ENCODE measurements around the gene HDAC4.

The HDAC4 gene

DNA sequence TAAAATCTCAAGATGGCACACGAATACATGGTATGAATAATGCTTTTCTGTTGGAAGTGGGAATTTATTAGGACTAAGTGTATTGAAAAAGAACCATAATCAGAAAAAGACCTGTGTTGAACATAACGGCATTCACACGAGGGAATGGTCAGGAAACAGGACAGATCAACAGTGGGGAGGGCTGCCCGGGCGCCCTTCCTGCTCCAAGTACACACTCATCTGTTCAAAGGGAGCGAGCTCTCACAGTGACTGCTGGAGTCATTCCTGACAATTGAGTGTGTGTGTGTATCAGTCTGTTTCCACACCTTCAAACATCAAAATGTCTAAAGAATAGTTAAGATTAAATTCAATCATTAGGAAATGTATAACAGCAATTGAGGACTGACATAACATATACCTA lies 167.2 kb downstream of the HDAC4 start:
- no peak for ATAC-seq (replicated peaks)
- no peak for DNase-seq
- H3K4me1 Mint-ChIP-seq: peaks cover 19 to 21% of the 10 kb centered on the region in 2 donors
- no peaks in the 10 kb centered on the region for H3K9me3 Mint-ChIP-seq
- H3K27me3 Mint-ChIP-seq: no peaks in the 10 kb centered on the region
- H3K4me3 Mint-ChIP-seq: no peak overlapping the region
- no peak overlapping the region for H3K27ac Mint-ChIP-seq
- H3K36me3 Mint-ChIP-seq: peaks cover 4 to 10% of the 10 kb centered on the region in 2 donors

DNA sequence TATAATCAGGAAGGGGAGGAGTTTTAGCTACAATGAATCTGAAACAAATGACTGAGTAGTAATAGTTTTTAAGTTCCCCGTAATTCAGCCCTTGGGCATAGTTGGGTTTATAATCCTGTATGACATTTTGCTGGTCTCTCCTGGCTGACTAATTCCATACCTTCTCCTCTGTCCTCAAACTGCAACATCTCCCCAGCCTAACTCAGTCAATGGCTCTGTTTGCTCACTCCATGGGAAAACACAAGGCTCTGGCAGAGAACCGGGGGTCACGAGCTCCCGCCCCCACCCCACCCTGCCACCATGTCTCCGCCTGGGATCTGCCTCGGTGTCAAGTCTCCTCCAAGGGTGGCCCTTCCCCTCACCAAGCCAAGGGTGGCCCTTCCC lies 168.6 kb downstream of the HDAC4 start:
- peak in 1 of 2 donors; percentile 36 for ATAC-seq (replicated peaks)
- H3K27me3 Mint-ChIP-seq: no peaks in the 10 kb centered on the region
- H3K27ac Mint-ChIP-seq: no peak overlapping the region
- H3K9me3 Mint-ChIP-seq: no peaks in the 10 kb centered on the region
- DNase-seq: no peak
- peaks cover 16 to 23% of the 10 kb centered on the region in 2 donors for H3K4me1 Mint-ChIP-seq
- peaks cover 6 to 21% of the 10 kb centered on the region in 2 donors for H3K36me3 Mint-ChIP-seq
- H3K4me3 Mint-ChIP-seq: no peak overlapping the region

DNA sequence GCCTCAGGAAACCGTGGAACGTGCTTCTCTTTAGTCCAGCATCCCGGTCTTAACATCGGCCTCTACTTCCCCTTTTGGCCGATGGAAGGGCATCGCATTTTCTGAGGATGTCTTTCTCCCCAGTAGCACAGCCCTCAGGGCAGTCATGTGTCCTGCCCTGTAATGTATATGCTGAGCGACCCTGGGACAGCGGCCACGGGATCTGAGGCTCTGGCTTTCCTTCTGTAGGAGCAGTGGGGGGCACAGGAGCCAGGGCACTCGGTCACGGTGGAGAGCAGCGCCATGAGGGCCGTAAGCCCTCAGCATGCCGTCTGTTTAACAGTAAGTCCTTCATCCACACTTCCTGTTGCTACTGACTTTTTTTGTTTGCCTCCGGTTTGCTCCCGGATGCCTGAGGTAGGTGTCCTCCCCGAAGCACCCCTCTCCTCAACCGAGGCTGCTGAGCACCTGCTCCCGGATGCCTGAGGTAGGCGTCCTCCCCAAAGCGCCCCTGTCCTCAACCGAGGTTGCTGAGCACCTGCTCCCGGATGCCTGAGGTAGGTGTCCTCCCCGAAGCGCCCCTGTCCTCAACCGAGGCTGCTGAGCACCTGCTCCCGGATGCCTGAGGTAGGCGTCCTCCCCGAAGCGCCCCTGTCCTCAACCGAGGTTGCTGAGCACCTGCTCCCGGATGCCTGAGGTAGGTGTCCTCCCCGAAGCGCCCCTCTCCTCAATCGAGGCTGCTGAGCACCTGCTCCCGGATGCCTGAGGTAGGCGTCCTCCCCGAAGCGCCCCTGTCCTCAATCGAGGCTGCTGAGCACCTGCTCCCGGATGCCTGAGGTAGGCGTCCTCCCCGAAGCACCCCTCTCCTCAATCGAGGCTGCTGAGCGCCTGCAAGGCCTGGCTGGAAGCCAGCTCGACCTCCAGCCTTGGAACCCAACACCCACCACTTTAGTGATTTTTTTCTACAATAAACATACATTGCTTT lies 169.3 kb downstream of the HDAC4 start:
- Mint-ChIP-seq H3K27me3 (no peaks in the 10 kb centered on the region), H3K4me1 (peaks cover 22 to 23% of the 10 kb centered on the region in 2 donors), H3K4me3 (peak overlapping the region in 1 of 2 donors; percentile 71), H3K9me3 (no peaks in the 10 kb centered on the region), H3K36me3 (peaks cover 6 to 21% of the 10 kb centered on the region in 2 donors), H3K27ac (peak overlapping the region; percentile 67)
- DNase-seq (no peak), ATAC-seq (replicated peaks) (peak in 1 of 2 donors; percentile 38)

DNA sequence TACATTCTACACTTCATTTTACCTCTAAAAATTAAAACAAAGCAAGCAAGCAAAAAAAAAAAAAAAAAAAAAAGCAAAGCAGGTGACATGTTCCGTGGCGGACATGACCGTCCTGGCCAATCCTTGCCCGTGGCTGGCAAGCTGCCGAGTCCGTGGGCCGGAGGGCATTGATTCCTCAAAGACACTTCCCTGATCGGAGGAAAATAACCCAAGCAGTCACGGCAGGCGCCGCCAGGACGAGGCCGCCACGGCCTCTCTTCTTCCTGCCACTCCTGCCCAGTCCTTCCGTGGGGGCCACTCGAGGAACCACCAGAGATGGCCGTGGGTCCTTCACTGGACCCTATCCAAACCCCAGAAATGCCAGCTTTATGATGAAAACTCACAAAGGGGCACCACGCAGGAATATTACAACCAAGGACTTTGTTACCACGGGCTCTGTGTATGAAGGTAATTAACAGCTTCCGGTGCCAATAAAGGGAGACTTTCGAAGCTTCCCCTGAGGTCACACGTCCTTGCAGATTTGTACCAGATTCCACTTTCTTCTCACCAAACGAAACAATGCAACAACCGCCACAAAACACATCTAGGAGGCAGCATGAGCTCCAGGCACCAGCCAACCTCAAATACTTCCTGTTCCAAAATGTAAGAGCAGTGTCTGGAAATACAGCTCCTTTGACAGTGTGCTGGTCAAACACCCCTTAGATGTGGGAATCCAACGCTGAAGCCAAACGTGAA lies 170.3 kb downstream of the HDAC4 start:
- Mint-ChIP-seq H3K36me3 (peaks cover 6 to 21% of the 10 kb centered on the region in 2 donors), H3K27ac (no peak overlapping the region), H3K9me3 (no peaks in the 10 kb centered on the region), H3K4me3 (peak overlapping the region in 1 of 2 donors; percentile 71), H3K4me1 (peaks cover 24 to 30% of the 10 kb centered on the region in 2 donors), H3K27me3 (no peaks in the 10 kb centered on the region)
- ATAC-seq (replicated peaks) (peak in 1 of 2 donors; percentile 50), DNase-seq (no peak)

DNA sequence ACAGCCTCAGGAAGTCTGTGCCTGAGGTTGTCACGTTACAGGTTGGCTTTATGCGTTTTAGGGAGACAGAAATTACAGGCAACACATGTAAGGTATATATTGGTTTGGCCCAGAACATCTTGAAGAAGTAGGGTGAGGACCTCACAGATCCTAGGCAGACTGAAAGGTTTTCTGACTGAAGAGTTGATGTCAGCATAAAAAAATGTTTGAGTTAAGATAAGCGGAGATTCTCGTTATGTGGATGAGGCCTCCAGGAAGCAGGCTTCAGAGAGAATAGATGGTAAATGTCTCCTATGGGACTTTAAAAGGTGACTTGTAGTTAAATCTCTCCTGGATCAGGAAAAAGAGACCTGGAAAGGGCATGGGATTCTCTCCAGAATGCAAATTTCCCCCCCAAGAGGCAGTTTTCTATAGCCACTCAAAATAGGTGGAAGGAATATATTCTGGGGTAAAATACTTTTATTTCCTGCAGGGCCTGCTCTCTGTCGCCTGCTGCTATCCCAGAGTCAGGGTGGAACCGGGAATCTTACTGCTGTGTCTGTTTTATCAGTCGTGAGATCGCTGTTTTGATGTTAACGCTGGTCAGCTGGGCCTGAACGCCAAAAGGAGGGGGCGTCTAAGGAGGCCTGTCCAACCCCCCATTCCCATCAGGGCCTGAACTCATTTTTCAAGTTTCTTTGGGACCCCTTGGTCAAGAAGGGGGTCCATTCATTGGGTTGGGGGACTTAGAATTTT lies 171.1 kb downstream of the HDAC4 start:
- Mint-ChIP-seq H3K27me3 (no peaks in the 10 kb centered on the region), H3K9me3 (no peaks in the 10 kb centered on the region), H3K36me3 (peaks cover 6 to 15% of the 10 kb centered on the region in 2 donors), H3K4me1 (peaks cover 28 to 36% of the 10 kb centered on the region in 2 donors), H3K4me3 (no peak overlapping the region), H3K27ac (no peak overlapping the region)
- ATAC-seq (replicated peaks) (no peak), DNase-seq (no peak)

DNA sequence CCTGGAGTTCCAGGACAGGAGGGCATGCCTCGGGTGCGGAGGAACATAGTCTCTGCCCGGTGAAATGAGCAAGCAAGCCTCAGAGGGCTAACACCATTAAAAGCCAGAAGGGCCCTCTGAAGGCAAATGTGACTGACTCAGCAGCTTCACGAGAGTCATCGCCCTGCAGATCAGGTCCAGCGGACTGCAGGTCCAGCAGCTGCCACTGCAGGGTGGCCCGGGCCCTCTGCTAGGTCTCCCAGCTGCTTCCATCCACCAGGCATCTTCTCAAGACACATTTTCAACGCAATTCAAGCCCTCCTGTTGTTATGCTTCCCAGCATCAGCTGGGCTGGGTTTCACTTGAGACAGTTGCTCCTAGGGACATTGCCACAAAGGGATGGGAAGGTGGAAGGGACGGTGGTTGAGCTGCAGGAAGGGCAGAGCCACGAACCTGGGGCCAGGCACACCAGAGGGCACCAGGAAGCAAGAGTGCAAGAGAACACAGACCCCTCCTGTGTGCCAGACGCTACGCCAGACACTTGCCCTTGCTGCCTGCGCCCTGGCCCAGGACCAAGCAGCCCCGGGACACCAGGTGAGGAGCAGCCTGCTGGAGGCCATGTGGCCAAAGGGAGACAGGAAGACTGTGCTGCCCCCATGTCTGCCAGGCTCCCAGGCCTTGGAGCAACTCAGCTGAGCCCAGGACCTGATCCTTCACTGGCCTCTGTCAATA lies 173.0 kb downstream of the HDAC4 start:
- DNase-seq: no peak
- peaks cover 37 to 55% of the 10 kb centered on the region in 2 donors for H3K4me1 Mint-ChIP-seq
- no peaks in the 10 kb centered on the region for H3K27me3 Mint-ChIP-seq
- no peaks in the 10 kb centered on the region for H3K9me3 Mint-ChIP-seq
- no peak overlapping the region for H3K4me3 Mint-ChIP-seq
- no peak overlapping the region for H3K27ac Mint-ChIP-seq
- H3K36me3 Mint-ChIP-seq: peaks cover 2 to 11% of the 10 kb centered on the region in 2 donors
- ATAC-seq (replicated peaks): no peak

DNA sequence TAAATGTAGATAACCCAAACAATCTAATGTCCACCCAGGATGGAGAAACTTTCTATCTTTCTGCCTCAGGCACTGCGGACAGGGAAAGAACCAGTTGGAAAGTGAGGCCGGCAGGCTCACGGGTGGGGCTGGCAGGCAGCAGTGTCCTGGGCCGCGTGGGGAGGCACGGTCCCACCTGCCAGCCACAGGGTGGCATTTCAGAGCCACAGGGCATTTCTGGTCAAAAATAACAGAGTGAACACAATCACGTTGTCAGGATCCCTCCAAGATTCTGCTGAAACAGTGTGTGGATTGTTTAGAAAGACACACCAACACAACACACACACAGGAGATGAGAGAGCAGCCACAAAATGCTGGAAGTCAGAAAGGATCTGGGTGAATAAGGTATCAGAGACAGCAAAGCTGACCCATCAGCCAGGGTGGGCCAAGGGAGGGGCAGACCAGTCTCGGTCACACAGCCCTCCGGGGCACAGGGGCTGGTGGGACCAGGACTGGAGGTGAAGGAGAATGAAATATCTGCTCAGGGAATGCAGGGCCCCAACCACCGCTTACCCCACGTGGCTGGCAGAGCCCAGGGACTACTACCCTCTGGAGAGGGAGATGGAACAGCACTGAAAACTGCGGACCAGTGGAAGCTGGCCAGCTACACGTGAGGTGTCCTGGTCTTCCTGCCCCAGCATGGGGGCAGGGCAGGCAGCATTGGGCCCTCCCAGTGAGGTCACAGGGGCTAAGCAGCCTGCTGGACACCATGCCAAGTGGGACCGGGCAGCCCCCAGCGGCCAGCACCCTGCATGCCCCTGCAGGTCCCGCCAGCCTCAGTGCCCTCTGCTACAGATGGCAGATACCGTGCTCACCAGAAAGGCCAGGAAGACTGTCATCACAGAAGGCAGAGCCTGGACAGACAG lies 173.9 kb downstream of the HDAC4 start:
- H3K4me3 Mint-ChIP-seq: no peak overlapping the region
- ATAC-seq (replicated peaks) (no peak), DNase-seq (no peak)
- H3K36me3 Mint-ChIP-seq: peaks cover 2 to 11% of the 10 kb centered on the region in 2 donors
- peaks cover 44 to 64% of the 10 kb centered on the region in 2 donors for H3K4me1 Mint-ChIP-seq
- no peak overlapping the region for H3K27ac Mint-ChIP-seq
- no peaks in the 10 kb centered on the region for H3K27me3 Mint-ChIP-seq
- H3K9me3 Mint-ChIP-seq: no peaks in the 10 kb centered on the region

DNA sequence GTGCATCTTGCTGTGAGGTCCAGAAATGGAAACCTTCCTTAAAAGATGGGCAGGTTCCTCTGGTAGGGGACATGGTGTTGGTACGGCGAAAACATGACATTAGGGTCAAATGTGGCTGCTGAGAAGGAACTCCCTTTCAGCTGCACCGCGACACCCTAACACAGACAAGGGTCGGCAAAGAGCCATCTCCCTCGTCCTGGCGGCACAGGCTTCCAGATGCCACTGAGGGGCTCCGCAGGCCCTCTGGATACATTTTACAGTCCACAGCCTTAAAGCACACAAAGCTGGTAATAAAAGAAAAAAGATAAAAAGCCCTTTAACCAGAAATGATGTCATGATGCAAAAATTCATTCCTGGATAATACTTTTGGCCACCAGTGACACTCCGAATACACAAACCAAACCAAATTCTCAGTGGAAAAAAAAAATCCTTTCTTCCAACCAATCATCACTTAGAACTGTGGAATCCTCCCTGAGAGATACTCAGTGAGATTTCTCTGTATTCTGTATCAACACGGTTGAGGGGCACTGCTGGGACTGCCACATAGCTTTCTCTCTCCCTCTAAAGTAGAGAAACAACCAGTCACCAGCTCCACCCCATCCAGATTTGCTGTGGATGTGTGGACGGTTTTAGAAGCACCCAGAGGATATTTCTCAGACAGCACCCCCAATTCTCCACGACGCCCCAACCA lies 174.8 kb downstream of the HDAC4 start:
- no peaks in the 10 kb centered on the region for H3K27me3 Mint-ChIP-seq
- no peak overlapping the region for H3K4me3 Mint-ChIP-seq
- peaks cover 47 to 70% of the 10 kb centered on the region in 2 donors for H3K4me1 Mint-ChIP-seq

DNA sequence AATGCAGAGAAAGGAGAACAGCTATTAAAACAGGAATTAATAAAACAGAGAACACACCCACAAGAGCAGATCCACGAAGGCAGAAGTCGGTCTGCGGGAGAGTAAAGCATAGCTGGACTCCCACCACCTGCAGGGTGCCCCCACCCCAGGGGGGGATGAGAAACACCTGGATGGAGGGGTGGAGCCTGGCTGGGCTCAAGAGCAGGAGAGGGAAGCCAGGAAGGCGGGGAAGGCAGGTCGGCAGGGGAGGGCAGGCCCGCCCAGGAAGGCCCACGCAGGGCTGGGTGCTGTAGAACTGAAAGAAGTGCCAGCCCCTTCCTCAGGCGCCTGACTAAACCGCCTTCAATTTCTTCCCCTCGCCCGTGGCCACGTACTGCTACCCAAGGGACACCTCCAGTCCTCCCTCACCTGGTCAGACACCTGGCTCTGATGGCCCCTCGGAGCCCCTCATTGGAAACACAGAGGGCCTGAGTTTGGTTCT lies 175.4 kb downstream of the HDAC4 start:
- H3K27ac Mint-ChIP-seq: peak overlapping the region; percentile 82
- H3K9me3 Mint-ChIP-seq: no peaks in the 10 kb centered on the region
- ATAC-seq (replicated peaks) (no peak), DNase-seq (no peak)
- peaks cover 2 to 11% of the 10 kb centered on the region in 2 donors for H3K36me3 Mint-ChIP-seq
- no peaks in the 10 kb centered on the region for H3K27me3 Mint-ChIP-seq
- peaks cover 43 to 70% of the 10 kb centered on the region in 2 donors for H3K4me1 Mint-ChIP-seq
- no peak overlapping the region for H3K4me3 Mint-ChIP-seq

More for the DNA sequence above, 174.8 kb downstream of the HDAC4 start:
- no peak for ATAC-seq (replicated peaks)
- DNase-seq: no peak
- peaks cover 2 to 11% of the 10 kb centered on the region in 2 donors for H3K36me3 Mint-ChIP-seq
- H3K9me3 Mint-ChIP-seq: no peaks in the 10 kb centered on the region
- peak overlapping the region; percentile 82 for H3K27ac Mint-ChIP-seq

DNA sequence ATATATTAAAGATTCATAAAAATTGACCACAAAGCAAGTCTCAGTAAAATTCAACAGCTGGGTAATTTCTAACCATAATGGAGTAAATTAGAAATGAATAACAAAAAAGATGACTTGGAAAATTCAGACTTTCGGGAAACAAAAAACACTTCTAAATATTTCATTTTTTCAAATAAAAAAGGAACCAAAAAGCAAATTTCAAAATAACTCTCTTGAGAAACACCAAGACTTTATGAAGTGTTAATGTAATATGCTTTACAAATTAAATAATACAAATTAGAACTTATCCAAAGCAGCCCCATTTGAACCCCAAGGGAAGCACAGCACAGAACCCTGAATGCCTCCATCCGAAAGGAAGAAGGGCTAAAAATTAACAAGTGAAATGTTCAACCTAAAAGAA lies 175.9 kb downstream of the HDAC4 start:
- Mint-ChIP-seq H3K4me3 (no peak overlapping the region), H3K27me3 (no peaks in the 10 kb centered on the region), H3K36me3 (peaks cover 2 to 11% of the 10 kb centered on the region in 2 donors), H3K4me1 (peaks cover 45 to 70% of the 10 kb centered on the region in 2 donors), H3K27ac (no peak overlapping the region), H3K9me3 (no peaks in the 10 kb centered on the region)
- no peak for DNase-seq
- no peak for ATAC-seq (replicated peaks)

DNA sequence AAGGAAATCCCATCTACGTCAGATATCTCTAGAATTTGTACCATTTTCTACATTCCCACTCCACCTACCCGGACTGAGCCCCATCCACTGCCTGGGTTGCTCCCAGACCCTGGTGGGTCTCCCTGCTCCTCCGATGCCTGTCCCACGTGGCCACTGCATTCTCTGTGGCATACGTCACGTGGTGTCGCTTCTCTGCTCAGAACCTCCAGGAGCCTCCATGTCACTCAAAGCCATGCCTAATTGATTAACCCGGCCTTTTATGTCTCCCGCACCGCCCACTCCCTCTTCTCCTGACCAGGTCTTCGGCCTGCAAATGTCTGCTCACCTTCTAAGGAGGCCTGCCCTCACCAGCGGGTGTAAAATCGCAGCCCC lies 176.6 kb downstream of the HDAC4 start:
- H3K27me3 Mint-ChIP-seq: no peaks in the 10 kb centered on the region
- H3K4me1 Mint-ChIP-seq: peaks cover 46 to 71% of the 10 kb centered on the region in 2 donors
- peaks cover 2 to 11% of the 10 kb centered on the region in 2 donors for H3K36me3 Mint-ChIP-seq
- no peak overlapping the region for H3K4me3 Mint-ChIP-seq
- ATAC-seq (replicated peaks): no peak
- no peak overlapping the region for H3K27ac Mint-ChIP-seq
- H3K9me3 Mint-ChIP-seq: peaks cover 0 to under 1% of the 10 kb centered on the region in 2 donors
- DNase-seq: no peak

All from stimulated activated naive B cell treated with anti-CD40 and anti-IgM and Interleukin-4, amounts not matched to agents 10 μg/mL and 1 μg/mL and 100 μg/mL, for 72 hours (primary cell).